Mesenteric fat pad (tissue), 1 donor: ENCODE results near the gene NOMO2. TPM values are rescaled to one million over a fixed set of nuclear protein-coding genes. Genes with fewer than 3 reads are reported as not detected.

Experiments
- microRNA-seq: library from miRNA; unstranded; fragments of <30 nt; microRNA quantifications from one replicate; pipeline ENCODE4 v1.2.0, GENCODE V29; 2020; ENCODE audit warnings: borderline number of aligned reads
- total RNA-seq: library from RNA; stranded (reverse); fragmentation: NEBNext Ultra II Directional; extraction: Animal tissue kit (Norgen Biotek cat#: 25700); gene quantifications from one replicate; pipeline ENCODE4 v1.2.1, GENCODE V29; 2021
- donor health status: DM: yes; HTN: yes; CAD: no.

The NOMO2 gene
- total RNA-seq, 1 donor from 2014 or later = 123 TPM

Small RNA genes within 50 kb of the gene (microRNA-seq; reads per million reads assigned to microRNA genes)
- not detected for gene MIR3179-3
- not detected for gene MIR3179-4
- not detected for gene MIR3180-3
- gene MIR3670-3 = not detected
- gene MIR3670-4 = not detected
- gene MIR6770-3 = not detected

Other genes starting within 250 kb of the NOMO2 start
- gene NPIPA8, start 225.4 kb downstream of the NOMO2 start, total RNA-seq = 0.93 TPM
- 961 TPM for gene RPS15A, start 228.2 kb upstream of the NOMO2 start, total RNA-seq
- 104 TPM for gene ARL6IP1, start 239.5 kb upstream of the NOMO2 start, total RNA-seq